HFF-Myc (cell line): ENCODE data around the gene MAPK10.

Experiments
- DNase-seq: peaks from one replicate; pipeline ENCODE4 v3.0.0-alpha.2; 2011; ENCODE audit warnings: low read depth; ENCODE audit errors: extremely low read depth
- H3K4me3 ChIP-seq: replicated peaks from 2 replicates; pipeline ENCODE4 v1.5.1; 2011; ENCODE audit warnings: low read depth, mild to moderate bottlenecking, control low read depth, low read length
- TF ChIP-seq, protein P1 (sequence below): IDR thresholded peaks from 2 replicates; pipeline ENCODE4 v1.5.1; 2012; ENCODE audit warnings: mild to moderate bottlenecking, low read depth, low read length, control low read depth; ENCODE audit errors: missing control alignments

MAPK10 gene

DNA sequence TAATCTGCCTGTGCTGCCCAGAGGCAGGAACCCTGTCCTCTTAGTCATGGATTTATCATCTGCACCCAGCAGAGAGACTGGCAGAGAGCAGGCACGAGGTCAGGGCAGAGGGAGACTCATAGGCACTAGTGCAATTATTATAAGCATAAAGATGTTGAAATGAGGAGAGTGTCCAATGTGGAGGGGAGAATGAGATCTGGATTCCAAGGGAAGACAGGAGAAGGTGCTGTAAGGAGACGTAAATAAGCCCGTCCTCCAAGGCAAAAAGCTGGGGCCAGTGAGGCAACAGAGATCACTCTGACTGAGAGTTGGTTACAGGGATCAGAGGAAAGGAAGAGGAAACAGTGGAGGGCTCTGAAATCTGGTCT is 406.2 kb downstream of the MAPK10 start:
- no peak for DNase-seq
- TF ChIP-seq, protein P1, sequence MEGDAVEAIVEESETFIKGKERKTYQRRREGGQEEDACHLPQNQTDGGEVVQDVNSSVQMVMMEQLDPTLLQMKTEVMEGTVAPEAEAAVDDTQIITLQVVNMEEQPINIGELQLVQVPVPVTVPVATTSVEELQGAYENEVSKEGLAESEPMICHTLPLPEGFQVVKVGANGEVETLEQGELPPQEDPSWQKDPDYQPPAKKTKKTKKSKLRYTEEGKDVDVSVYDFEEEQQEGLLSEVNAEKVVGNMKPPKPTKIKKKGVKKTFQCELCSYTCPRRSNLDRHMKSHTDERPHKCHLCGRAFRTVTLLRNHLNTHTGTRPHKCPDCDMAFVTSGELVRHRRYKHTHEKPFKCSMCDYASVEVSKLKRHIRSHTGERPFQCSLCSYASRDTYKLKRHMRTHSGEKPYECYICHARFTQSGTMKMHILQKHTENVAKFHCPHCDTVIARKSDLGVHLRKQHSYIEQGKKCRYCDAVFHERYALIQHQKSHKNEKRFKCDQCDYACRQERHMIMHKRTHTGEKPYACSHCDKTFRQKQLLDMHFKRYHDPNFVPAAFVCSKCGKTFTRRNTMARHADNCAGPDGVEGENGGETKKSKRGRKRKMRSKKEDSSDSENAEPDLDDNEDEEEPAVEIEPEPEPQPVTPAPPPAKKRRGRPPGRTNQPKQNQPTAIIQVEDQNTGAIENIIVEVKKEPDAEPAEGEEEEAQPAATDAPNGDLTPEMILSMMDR = no peak
- no peak overlapping the region for H3K4me3 ChIP-seq

DNA sequence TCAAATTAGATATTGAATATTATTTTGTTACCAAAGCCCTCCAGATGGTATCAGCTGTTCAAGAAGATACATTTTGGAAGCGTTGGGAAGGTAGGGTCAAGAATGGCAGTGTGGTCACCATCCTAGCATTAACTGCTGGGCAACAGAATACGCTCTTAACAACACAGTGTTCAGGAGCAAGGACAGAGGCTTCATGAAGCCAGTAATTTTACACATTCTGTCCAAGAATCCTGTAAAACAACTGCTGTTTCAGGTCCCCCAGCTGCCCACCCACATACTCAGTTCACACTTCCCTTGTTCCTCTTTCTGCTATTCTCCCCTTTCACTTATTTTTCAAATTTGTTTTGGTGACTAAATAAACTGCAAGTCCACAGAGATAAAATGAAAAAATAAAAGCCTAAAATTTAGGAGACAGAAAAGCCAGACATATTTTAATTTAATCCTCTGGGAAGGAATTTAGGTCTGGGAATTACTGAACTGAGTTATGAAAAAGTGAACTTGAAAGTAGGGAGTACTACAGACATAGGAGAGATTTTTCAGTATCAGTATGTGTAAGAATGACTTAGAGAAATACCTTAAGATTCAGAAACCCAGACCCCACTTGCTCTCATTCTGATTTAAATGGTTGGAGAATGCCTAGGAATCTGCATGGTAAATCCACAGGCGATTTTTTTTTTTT is 406.7 kb downstream of the MAPK10 start:
- TF ChIP-seq, protein P1 = no peak
- DNase-seq = no peak

DNA sequence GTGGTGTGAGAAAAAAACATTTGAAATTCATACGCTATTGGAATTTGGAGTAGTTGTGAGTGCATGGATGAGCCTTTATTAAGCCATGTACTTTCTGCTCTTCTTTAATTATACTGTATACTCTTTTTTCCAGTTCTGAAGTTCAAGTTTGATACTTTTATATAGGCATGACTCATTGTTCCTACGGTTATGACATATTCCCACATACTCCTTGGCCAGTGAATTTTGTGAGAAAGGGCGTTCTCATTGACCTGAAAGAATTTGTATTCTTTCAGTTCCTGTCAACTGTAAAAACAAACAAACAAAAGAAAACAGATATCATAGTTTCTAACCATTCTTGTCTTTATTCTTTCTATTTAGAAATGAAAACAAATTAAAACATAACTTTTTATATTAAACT is 407.3 kb downstream of the MAPK10 start:
- no peak for DNase-seq
- TF ChIP-seq, protein P1 = no peak
- H3K4me3 ChIP-seq = no peak overlapping the region

More for the DNA sequence above, 406.7 kb downstream of the MAPK10 start:
- no peak overlapping the region for H3K4me3 ChIP-seq

DNA sequence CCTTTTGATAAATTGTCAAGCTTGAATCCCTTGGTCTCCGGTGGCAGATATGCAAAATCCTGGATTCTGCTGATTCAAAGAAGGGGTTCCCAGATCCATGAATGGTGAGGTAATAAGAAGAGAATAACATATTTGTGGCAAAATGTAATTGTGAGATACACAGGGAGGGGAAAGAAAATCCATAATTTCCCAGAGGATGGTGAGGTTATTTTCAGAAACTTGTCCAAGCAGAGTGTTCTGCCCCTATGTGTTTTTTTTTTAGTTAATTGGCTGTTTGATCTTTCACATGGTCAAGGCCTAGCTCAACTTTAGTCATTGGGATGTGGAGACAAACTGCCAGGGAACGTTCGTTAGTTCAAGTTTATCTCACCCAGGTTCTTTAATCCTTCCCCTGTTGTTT is 408.8 kb downstream of the MAPK10 start:
- no peak for DNase-seq
- TF ChIP-seq, protein P1 = no peak
- no peak overlapping the region for H3K4me3 ChIP-seq

DNA sequence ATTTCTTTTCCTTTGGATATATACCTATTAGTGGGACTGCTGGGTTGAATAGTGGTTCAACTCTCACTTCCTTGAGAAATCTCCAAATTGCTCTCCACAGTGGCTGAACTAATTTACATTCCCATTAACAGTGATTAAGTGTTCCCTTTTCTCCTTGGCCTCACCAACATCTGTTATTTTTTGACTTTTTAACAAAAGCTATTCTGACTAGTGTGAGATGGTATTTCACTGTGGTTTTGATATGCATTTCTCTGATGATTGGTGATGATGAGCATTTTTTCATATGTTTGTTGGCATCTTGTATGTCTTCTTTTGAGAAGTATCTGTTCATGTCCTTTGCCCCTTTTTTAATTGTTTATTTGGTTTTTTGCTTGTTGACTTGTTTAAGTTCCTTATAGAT is 413.0 kb downstream of the MAPK10 start:
- TF ChIP-seq, protein P1 = no peak
- no peak for DNase-seq
- no peak overlapping the region for H3K4me3 ChIP-seq

DNA sequence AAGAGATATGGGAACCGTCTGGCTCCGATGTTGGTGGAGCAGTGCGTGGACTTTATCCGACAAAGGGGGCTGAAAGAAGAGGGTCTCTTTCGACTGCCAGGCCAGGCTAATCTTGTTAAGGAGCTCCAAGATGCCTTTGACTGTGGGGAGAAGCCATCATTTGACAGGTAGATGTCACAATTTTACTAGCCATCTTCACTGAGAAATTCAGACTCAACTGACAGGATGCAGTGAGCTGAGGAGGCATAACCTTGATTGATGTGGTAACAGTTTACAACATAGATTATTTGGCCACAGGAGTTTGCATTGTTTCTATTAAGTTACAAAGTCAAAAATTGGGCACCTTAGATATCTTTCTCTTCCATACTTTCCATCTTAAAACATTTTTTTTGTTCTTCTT is 417.7 kb downstream of the MAPK10 start:
- no peak for DNase-seq
- TF ChIP-seq, protein P1 = no peak
- no peak overlapping the region for H3K4me3 ChIP-seq

DNA sequence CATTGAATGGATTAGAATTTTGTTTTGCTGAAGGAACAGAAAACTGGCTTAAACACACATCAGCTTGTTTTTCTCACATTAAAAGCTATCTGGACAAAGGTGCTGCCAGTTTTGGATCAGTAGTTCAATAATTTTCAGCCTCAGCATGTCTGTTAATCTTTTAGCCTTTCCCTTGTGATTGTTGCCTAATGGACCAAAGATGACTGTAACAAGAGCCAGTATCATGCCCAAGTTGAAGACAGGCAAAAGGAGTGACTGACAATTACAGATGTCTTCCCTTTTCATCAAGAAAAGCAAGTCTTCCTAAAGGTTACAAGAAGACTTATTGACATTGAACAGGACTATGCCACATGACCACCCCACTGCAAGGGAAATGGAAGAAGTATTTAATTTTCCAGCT is 419.7 kb downstream of the MAPK10 start:
- no peak for DNase-seq
- no peak overlapping the region for H3K4me3 ChIP-seq
- TF ChIP-seq, protein P1 = no peak
